Gastroesophageal sphincter (tissue), 3 donors: ENCODE data around the gene OVAAL.

Experiments
- CTCF ChIP-seq, 4 experiments: fragments of 200-600 bp in 2 of 4; fragments of 450-650 bp in 2 of 4; sonication (generic) in 1 of 4; IDR thresholded peaks; one replicate each; pipeline ENCODE4 v1.5.1; 2017 to 2019; ENCODE audit warnings: antibody characterized with exemption in 4 of 4, mild to moderate bottlenecking in 2 of 4, moderate library complexity in 2 of 4
- EP300 ChIP-seq: sonication (generic); formaldehyde crosslinking; IDR thresholded peaks from one replicate; pipeline ENCODE4 v1.6.1; 2017; ENCODE audit warnings: antibody characterized with exemption, mild to moderate bottlenecking

- TF ChIP-seq EP300 (no peak), CTCF (IDR thresholded peaks at IDR 0.05) (no peak)
These were observed 26.1 kb downstream of the OVAAL start for GRCh38 chr1:180584869-180585268.
